ENCODE results near the gene UTS2. TPM values are rescaled to one million over a fixed set of nuclear protein-coding genes. Genes with fewer than 3 reads are reported as not detected.

UTS2 gene
- 0.10 TPM in 1 of 2 replicates, not detected in the other for total RNA-seq (2014; rRNA removed; shearing (Covaris generic))

- no peak for DNase-seq (ENCODE audit: low read depth)
Observed at GRCh38 chr1:7852804-7853683, at the start of gene UTS2. TSS of gene UTS2 (minus strand) at chr1:7853065. CDS start at chr1:7853003, 62 bp downstream.

- peak; percentile 74 for DNase-seq (ENCODE audit: low read depth)
Observed at GRCh38 chr1:7899741-7900140, 46.9 kb upstream of the UTS2 start.

GRCh38 chr1:7898962-7899361, 46.1 kb upstream of the UTS2 start:
- no peak for DNase-seq (ENCODE audit: low read depth)

GRCh38 chr1:7896994-7897393, 44.1 kb upstream of the UTS2 start:
- DNase-seq (ENCODE audit: low read depth), result no peak

- peak; percentile 90 for DNase-seq (ENCODE audit: low read depth)
Observed at GRCh38 chr1:7893529-7894180, 40.8 kb upstream of the UTS2 start.

GRCh38 chr1:7891804-7892203, 38.9 kb upstream of the UTS2 start:
- DNase-seq (ENCODE audit: low read depth), result no peak

- DNase-seq (ENCODE audit: low read depth), result no peak
Observed at GRCh38 chr1:7890853-7891252, 38.0 kb upstream of the UTS2 start.

GRCh38 chr1:7888248-7889081, 35.6 kb upstream of the UTS2 start:
- peak; percentile 72 for DNase-seq (ENCODE audit: low read depth)

GRCh38 chr1:7886405-7886745, 33.5 kb upstream of the UTS2 start:
- DNase-seq (ENCODE audit: low read depth), result peak; percentile 57

GRCh38 chr1:7885513-7886404, 32.9 kb upstream of the UTS2 start:
- no peak for DNase-seq (ENCODE audit: low read depth)

GRCh38 chr1:7884757-7885156, 31.9 kb upstream of the UTS2 start:
- DNase-seq (ENCODE audit: low read depth), result no peak

GRCh38 chr1:7879228-7879627, 26.4 kb upstream of the UTS2 start:
- no peak for DNase-seq (ENCODE audit: low read depth)

GRCh38 chr1:7878027-7878426, 25.2 kb upstream of the UTS2 start:
- no peak for DNase-seq (ENCODE audit: low read depth)

- no peak for DNase-seq (ENCODE audit: low read depth)
Observed at GRCh38 chr1:7873801-7874795, 21.2 kb upstream of the UTS2 start.

- no peak for DNase-seq (ENCODE audit: low read depth)
Observed at GRCh38 chr1:7871136-7871535, 18.3 kb upstream of the UTS2 start.

GRCh38 chr1:7869136-7869920, 16.5 kb upstream of the UTS2 start:
- peak; percentile 9 for DNase-seq (ENCODE audit: low read depth)

GRCh38 chr1:7868070-7868780, 15.4 kb upstream of the UTS2 start:
- DNase-seq (ENCODE audit: low read depth), result no peak

- no peak for DNase-seq (ENCODE audit: low read depth)
Observed at GRCh38 chr1:7865978-7866377, 13.1 kb upstream of the UTS2 start.

Data from RPMI7951 (cell line).